ENCODE measurements around the gene R3HDM2.

R3HDM2 gene

DNA sequence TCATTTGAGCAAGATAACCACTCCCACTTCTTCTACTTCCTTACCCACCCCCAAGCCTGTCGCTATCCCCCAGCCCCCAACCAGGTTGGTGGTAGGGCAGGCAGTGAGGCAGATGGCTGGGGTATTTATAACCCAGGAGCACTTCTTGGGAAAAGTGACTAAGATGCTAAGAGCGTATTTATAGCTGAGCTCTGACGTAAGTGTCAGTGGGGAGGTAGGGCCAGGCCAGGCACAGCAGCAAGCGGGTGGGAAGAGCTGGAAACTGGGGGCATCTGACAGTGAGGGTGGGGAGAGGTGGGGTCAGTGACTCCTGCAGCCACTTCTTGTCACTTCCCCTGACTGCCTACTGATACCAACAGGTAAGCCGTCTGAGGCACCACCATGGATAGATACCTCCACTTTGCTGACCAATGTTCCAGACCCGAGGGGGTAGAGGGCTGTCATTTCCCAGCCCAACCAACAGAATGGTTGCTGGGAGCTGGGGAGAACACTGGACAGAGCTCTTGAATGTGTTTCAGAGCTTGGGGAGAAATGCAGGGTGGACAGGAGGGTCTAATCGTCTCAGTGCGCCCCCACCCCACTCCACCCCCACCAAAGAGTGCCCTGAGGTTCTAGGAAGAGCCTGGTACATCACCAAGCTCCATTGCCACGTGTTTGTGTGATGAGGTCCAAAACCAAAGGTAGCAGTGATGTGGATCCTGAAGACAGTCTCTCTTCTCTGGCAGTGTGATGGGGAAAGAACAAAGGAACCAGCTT lies 21.5 kb upstream of the R3HDM2 start:
- TF ChIP-seq GATA3 (IDR thresholded peaks at IDR 0.05; ENCODE audit: low read depth, low read length) (no peak), GATA2 (IDR thresholded peaks at IDR 0.05; ENCODE audit: low read depth, low read length) (no peak)

DNA sequence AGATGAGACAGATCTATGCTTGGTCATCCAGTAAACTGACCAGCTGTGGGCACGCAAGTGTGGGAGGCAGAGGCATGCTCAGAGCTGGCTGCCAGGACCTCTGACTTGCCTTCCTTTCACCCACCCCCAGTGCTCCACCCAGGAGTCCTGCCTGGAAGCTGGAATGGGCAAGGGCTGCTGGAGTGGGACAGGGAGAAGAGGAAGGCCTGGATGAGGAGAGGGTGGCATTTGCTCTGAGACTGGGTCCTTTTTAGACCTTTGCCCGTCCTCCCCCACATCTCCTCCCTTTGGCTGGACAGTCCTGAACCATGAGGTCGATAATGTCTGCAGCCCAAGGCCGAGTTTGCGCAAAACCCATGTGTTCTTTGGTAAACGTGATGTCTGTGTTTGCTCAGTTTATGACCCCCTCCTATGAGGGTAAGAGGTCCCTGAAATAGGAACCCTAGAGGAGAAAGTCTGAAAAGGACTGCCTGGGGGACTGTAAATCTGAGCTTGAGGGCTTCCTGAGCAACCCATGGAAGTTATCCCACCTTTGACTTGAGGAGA lies 20.5 kb upstream of the R3HDM2 start:
- TF ChIP-seq GATA3 (IDR thresholded peaks at IDR 0.05; ENCODE audit: low read depth, low read length): no peak
- TF ChIP-seq GATA2 (IDR thresholded peaks at IDR 0.05; ENCODE audit: low read depth, low read length): no peak

DNA sequence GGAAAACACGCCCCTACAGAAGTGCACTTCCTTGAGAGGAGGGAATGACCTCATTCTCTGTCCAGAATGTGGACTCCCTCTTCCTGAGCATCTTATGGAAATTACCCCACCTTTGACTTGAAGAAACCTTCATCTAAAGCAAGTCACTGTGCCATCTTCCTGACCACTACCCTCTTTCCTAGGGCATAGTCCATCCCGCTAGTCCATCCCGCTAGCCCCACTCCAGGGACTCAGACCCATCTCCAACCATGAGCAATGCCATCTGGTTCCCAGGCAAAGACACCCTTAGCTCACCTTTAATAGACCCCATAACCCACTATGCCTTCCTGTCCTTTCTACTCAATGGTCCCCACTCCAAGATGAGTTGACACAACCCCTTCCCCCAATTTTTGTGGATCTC lies 19.2 kb upstream of the R3HDM2 start:
- no peak for TF ChIP-seq GATA2 (IDR thresholded peaks at IDR 0.05; ENCODE audit: low read depth, low read length)
- no peak for TF ChIP-seq GATA3 (IDR thresholded peaks at IDR 0.05; ENCODE audit: low read depth, low read length)

DNA sequence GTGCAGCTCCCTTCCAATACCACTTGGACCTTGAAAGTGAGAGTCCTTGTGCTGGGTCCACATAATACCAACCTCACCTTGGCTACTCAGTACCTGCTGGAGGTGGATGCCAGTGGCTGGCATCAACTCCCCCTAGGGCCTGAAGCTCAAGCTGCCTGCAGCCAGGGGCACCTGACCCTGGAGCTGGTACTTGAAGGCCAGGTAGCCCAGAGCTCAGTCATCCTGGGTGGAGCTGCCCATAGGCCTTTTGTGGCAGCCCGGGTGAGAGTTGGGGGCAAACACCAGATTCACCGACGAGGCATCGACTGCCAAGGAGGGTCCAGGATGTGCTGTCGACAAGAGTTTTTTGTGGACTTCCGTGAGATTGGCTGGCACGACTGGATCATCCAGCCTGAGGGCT lies 18.5 kb upstream of the R3HDM2 start:
- TF ChIP-seq GATA3 (IDR thresholded peaks at IDR 0.05; ENCODE audit: low read depth, low read length) (no peak), GATA2 (IDR thresholded peaks at IDR 0.05; ENCODE audit: low read depth, low read length) (no peak)

DNA sequence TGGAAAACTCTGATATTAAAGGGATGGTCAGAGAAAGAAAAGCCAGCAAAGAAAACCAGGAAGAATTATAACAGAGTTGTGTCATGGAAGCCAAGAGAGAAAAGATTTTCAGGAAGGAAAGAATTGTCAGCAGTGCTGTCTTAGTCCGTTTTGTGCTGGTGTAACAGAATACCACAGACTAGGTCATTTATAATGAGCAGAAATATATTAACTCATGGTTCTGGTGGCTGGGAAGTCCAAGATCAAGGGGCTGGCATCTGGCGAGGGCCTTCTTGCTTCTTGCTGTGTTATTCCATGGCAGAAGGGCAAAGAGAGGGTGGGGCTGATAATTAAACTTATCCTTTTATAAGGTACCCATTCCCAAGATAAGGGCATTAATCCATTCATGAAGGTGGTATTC lies 17.8 kb upstream of the R3HDM2 start:
- TF ChIP-seq GATA2 (IDR thresholded peaks at IDR 0.05; ENCODE audit: low read depth, low read length) (no peak), GATA3 (IDR thresholded peaks at IDR 0.05; ENCODE audit: low read depth, low read length) (no peak)

DNA sequence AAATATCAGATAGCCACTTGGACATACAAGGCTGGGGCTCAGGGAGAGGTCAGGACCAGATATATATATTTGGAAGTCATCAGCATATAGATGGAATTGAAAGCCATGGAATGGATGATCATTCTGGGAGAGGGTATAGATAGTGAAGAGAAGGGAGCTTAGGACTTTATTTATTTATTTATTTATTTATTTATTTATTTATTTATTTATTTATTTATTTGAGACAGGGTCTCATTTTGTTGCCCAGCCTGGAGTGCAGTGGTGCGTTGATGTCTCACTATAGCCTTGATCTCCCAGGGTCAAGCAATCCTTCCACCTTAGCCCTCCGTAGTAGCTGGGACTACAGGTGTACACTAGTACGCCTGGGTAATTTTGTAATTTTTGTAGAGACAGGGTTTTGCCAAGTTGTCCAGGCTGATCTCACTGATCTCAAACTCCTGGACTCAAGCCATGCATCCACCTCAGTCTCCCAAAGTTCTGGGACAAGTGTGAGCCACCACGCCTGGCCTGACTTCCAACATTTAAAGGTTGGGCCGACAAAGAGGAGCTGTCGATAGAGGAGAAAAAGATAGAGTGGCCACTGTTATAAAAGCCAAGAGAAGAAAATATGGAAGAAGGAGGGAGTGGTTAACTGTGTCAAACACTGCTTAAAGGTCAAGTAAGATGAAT lies 15.6 kb upstream of the R3HDM2 start:
- TF ChIP-seq GATA2 (IDR thresholded peaks at IDR 0.05; ENCODE audit: low read depth, low read length) (no peak), GATA3 (IDR thresholded peaks at IDR 0.05; ENCODE audit: low read depth, low read length) (no peak)

DNA sequence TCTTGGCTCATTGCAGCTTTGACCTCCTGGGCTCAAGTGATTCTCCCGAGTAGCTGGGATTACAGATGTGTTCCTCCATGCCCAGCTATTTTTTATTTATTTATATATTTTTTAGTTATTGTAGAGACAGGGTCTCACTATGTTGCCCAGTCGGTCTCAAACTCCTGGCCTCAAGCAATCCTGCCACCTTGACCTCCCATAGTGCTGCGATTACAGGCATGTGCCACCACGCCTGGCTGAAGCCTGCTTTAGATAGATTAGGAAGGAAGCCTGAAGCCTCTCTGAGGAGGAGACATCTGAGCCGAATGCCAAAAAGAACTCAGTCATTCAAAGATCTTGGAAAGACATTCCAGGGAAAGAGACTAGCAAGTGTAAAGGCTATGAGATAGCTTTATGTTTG lies 13.9 kb upstream of the R3HDM2 start:
- no peak for TF ChIP-seq GATA2 (IDR thresholded peaks at IDR 0.05; ENCODE audit: low read depth, low read length)
- no peak for TF ChIP-seq GATA3 (IDR thresholded peaks at IDR 0.05; ENCODE audit: low read depth, low read length)

DNA sequence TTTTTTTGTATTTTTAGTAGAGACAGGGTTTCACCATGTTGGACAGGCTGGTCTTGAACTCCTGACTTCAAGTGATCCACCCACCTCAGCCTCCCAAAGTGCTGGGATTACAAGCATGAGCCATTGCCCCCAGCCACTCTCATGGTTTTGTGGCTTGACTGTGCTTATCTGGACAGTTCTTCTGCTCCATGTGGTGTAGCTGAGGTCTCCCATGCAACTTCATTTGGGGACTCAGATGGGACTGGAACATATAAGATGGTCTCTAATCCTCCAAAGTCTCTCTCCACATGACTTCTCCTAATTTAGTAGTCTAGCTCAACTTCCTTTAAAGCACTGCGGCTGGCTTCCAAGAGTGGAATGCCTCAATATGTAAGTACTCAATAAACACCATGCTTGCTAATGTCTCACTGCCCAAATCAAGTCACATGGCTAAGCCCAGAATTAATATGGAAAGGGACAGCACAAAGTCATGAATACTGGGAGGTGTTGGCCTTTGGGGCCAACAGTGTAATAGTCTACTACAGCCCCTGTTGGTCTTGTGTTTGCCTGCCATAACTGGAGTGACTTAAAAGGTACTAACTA lies 11.1 kb upstream of the R3HDM2 start:
- TF ChIP-seq GATA3 (IDR thresholded peaks at IDR 0.05; ENCODE audit: low read depth, low read length) (no peak), GATA2 (IDR thresholded peaks at IDR 0.05; ENCODE audit: low read depth, low read length) (no peak)

DNA sequence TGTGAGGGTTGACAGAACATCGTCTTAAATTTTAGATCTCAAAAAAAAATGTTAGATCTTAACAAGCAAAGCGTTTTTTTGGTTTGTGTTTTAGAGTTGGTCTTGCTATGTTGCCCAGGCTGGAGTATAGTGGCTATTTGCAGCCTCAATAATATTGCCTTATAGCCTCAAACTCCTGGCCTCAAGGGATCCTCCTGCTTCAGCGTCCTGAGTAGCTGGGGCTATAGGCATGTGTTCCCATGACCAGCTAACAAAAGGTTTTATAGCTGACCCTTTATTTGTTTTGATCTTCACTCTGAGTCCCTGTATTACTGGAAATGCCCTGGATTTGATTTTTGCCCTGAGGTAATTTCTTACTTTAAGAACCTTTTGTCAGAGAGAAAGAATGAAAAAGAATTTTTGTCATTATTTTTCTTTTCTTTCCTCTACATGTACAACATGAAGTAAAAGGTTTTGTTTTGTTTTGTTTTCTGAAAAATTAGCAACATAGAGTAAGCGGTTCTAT lies 9.0 kb upstream of the R3HDM2 start:
- TF ChIP-seq GATA3 (IDR thresholded peaks at IDR 0.05; ENCODE audit: low read depth, low read length): no peak
- TF ChIP-seq GATA2 (IDR thresholded peaks at IDR 0.05; ENCODE audit: low read depth, low read length): no peak

DNA sequence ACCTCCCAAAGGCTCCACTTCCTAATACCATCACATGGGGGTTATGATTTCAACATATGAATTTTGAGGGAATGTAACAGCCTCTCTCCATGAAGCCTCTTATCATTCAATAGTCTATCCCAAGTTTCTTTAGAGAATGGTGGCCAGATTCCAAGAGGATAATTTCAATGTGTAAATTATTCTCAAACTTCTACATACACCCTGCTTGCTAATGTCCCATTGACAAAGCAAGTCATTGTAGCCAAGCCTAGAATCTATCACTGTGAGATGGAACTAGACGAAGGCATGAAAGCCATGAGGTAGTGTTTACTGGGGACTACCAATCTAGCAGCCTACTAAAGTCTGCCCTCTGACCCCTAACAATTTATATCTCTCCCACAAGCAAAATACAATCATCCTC lies 7.6 kb upstream of the R3HDM2 start:
- TF ChIP-seq GATA3 (IDR thresholded peaks at IDR 0.05; ENCODE audit: low read depth, low read length) (no peak), GATA2 (IDR thresholded peaks at IDR 0.05; ENCODE audit: low read depth, low read length) (no peak)

DNA sequence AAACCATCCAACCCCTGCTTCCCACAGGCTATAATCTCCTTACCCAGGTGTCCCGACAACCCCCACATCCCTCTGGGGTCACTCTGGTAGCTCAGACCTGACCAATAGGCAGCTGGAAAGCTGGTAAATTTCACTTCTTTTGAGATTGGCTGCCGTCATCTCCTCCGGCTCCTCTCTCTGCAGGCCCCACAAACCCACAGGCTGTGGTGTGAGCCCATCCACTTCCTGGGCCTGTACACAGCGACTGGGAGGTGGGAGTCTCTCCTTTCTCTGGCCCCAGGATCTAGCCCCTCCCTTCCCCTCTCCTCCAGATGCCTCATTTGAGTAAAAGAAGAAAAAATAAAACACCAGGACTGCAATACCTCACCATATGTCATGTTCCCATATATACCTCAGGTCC lies 4.5 kb upstream of the R3HDM2 start:
- TF ChIP-seq GATA2 (IDR thresholded peaks at IDR 0.05; ENCODE audit: low read depth, low read length) (no peak), GATA3 (IDR thresholded peaks at IDR 0.05; ENCODE audit: low read depth, low read length) (no peak)

DNA sequence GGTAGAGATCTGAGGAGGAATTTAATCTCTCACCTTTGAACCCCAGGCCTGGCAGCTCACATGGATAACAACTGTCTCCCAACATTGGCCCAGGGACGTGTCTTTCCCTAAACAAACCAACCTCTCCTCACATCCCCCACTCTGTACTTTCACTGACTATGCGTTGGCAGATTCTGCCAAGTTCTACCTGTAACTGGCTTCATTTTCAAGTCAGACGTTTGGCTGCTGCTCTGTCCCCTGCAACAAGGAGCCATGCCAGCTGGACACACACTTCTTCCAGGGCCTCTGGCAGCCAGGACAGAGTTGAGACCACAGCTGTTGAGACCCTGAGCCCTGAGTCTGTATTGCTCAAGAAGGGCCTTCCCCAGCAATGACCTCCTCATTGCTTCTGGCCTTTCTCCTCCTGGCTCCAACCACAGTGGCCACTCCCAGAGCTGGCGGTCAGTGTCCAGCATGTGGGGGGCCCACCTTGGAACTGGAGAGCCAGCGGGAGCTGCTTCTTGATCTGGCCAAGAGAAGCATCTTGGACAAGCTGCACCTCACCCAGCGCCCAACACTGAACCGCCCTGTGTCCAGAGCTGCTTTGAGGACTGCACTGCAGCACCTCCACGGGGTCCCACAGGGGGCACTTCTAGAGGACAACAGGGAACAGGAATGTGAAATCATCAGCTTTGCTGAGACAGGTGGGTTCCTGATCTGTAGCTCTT lies 3.8 kb upstream of the R3HDM2 start, which contains the start of gene INHBC:
INHBC (plus strand) TSS at position 268 of the 707 bp plus-strand sequence; CDS start at position 371, 103 bp downstream.
- no peak for TF ChIP-seq GATA2 (IDR thresholded peaks at IDR 0.05; ENCODE audit: low read depth, low read length)
- TF ChIP-seq GATA3 (IDR thresholded peaks at IDR 0.05; ENCODE audit: low read depth, low read length): no peak

DNA sequence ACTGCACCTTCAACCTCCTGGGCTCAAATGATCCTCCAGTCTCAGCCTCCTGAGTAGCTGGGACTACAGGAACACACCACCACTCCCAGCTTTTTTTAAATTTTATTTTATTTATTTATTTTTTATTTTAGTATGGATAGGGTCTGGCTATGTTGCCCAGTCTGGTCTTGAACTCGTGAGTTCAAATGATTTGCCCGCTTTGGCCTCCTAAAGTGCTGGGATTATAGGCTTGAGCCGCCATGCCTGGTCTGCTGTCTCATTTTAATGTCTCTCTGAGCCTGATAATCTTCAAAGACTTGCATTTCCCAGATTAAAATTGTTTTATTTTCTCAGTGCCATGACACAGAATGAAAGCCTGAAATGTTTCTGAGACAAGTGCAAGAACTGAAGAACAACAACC lies 2.5 kb upstream of the R3HDM2 start:
- TF ChIP-seq GATA3 (IDR thresholded peaks at IDR 0.05; ENCODE audit: low read depth, low read length): no peak
- no peak for TF ChIP-seq GATA2 (IDR thresholded peaks at IDR 0.05; ENCODE audit: low read depth, low read length)

Data from SH-SY5Y (cell line).